GM10248 (cell line): Measurements from ENCODE around the gene SLC36A3.

Experiments
- CTCF ChIA-PET: fragments of 300-600 bp; sonication (Branson Sonifier 250); formaldehyde crosslinking; extraction: SDS; loops from one replicate; lab custom pipeline; 2021; ENCODE audit warnings: antibody characterized with exemption; lab: Yijun Ruan, JAX
- POLR2A ChIA-PET: fragments of 350-650 bp; sonication (Branson Sonifier 250); formaldehyde crosslinking; extraction: SDS; loops from one replicate; lab custom pipeline; 2020; ENCODE audit warnings: antibody characterized with exemption; lab: Yijun Ruan, JAX
- DNase-seq: peaks from one replicate; pipeline ENCODE4 v3.0.0; 2012; ENCODE audit errors: extremely low spot score
- CTCF ChIP-seq: IDR thresholded peaks from 2 replicates; pipeline ENCODE4 v1.5.1; 2012; ENCODE audit warnings: mild to moderate bottlenecking, low read depth; ENCODE audit errors: extremely low read depth, missing control alignments, control extremely low read depth

SLC36A3 gene

DNA sequence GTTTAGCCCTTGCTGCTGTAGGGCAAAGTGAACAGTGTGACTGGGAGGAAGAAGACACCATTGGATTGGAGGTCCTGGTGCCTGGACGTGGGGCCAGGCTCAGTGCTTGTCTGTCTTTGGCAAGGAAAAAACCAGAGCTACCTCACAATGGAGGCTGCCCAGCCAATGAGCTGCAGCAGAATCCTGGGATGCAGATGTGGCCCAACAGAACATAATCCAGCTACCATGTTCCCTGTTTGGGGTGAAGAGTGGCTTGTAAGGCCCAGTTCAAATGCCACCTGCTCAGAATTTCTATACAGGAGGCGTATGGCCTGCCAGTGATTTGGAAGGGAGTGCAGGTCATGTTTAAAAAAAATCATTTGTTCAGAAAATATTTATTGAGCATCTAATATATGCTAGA is at the start of gene SLC36A3:
Gene SLC36A3 (minus strand): TSS at position 101 of the 400 bp plus-strand sequence. CDS start 412 bp downstream, outside the sequence.
- ChIA-PET CTCF (interaction anchor here (1.0 kb wide), 1 partner anchor 13 kb away, joined by 4 read pairs; no protein-coding TSS in a partner anchor), POLR2A (no interaction called here)
- TF ChIP-seq CTCF = no peak
- no peak for DNase-seq

- CTCF ChIA-PET = interaction anchor here (0.8 kb wide), 1 partner anchor 10 kb away, joined by 4 read pairs; no protein-coding TSS in a partner anchor
- TF ChIP-seq CTCF = no peak
- DNase-seq = no peak
- POLR2A ChIA-PET = no interaction called here
Measured at GRCh38 chr5:151351671-151352070, 48.1 kb upstream of the SLC36A3 start.

DNA sequence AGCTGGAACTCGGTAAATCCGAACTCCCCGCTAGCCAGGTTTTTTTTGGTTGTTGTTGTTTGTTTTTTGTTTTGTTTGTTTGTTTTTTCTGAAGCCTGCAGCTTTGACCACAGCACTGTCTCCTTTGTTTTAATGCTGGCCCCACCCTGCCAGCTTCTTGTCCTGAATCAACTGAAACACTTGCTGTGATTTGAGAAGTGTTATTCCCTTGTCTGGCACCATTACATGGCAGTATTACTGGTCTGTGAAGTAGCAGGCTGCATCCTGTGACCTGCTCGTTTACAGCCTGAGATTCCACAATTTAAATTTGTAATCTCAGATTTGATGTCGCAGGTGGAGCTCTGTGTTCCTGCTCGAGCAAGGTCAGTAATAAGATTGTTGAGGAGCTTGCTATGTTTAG is 45.2 kb upstream of the SLC36A3 start:
- CTCF ChIA-PET = interaction anchor here (1.0 to 1.6 kb wide), 4 partner anchors 14 to 682 kb away, joined by 3 to 4 read pairs (median 3); partner anchors contain the start of gene SLC36A1
- no peak for DNase-seq
- POLR2A ChIA-PET = no interaction called here
- TF ChIP-seq CTCF = no peak

GRCh38 chr5:151347369-151347768 is 43.8 kb upstream of the SLC36A3 start, which contains the start of gene SLC36A2:
Gene SLC36A2 (minus strand): TSS chr5:151347559. CDS start chr5:151347460, 99 bp downstream.
- CTCF ChIA-PET = interaction anchor here (1.6 kb wide), 1 partner anchor 30 kb away, joined by 3 read pairs; no protein-coding TSS in a partner anchor
- POLR2A ChIA-PET = no interaction called here
- no peak for TF ChIP-seq CTCF
- DNase-seq = no peak

GRCh38 chr5:151345808-151346478 is 42.4 kb upstream of the SLC36A3 start:
- TF ChIP-seq CTCF = no peak
- DNase-seq = no peak
- ChIA-PET CTCF (interaction anchor here (0.8 to 1.4 kb wide), 3 partner anchors 14 to 178 kb away, joined by 3 read pairs; no protein-coding TSS in a partner anchor), POLR2A (no interaction called here)

DNA sequence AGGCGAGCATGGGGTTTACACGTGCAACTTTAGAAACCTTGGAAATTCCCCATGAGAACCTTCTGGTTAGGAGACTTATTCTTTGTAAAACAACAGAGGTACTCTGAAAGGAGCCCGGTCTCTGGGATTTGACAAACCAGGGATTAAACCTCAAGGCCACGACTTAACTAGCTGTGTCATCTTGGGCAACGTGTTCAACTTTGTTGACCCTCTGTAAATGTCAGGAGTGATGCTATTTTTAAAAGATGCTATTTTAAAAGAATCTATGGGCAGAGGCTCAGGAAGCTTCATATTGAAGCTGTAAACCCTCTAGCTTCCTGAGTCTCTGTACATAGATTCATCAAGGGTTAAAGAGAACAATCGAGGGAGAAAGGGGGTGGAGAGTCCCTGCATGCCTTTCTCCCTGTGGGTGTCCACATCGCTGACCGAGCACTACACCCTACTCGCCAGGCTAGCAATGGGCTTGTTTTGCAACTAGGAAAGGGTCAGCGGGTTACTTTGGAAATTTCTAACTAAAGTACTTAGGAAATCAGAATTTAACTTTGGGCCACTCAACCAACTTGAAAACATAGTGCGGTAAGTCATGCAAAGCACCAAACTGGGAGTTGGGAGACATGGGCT is 41.7 kb upstream of the SLC36A3 start:
- ChIA-PET POLR2A (no interaction called here), CTCF (interaction anchor here (1.4 kb wide), 1 partner anchor 17 kb away, joined by 3 read pairs; no protein-coding TSS in a partner anchor)
- DNase-seq = no peak
- TF ChIP-seq CTCF = no peak
